SH-SY5Y (cell line): ENCODE measurements around the gene GPR137.

Experiments used
- GATA2 ChIP-seq: IDR thresholded peaks from 2 replicates; pipeline ENCODE4 v1.6.1; 2011; ENCODE audit warnings: mild to moderate bottlenecking, low read depth, low read length
- GATA3 ChIP-seq: IDR thresholded peaks from 2 replicates; pipeline ENCODE4 v1.6.1; 2011; ENCODE audit warnings: low read depth, mild to moderate bottlenecking, low read length, moderate library complexity

DNA sequence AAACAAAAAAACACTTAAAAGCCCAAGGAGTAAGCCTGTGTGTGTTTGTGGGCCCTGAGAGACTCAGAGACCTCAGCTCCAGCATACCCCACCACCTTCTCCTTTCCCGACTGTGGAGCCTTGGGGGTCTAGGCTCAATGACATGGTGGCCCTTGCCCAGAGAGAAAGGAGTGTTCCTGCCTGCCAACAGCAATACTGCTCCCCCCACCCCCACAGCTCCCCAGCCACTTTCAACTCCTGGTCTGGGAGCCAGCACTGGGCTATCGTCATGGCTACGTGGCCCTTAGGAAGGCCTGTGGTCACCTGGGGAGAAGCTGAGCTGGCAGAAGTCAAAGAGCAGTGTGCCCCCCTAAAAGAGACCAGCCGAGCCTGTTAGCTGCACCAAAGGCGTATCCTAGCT lies 41.5 kb upstream of the GPR137 start:
- no peak for TF ChIP-seq GATA2
- no peak for TF ChIP-seq GATA3
